A673 (cell line): Measurements from ENCODE around the gene RGS7.

ENCODE experiments used
- CTCF ChIP-seq: fragments of 300-800, 200-600 bp; sonication (generic); conservative IDR thresholded peaks from 2 replicates; pipeline ENCODE4 v1.5.1; 2017; ENCODE audit warnings: low read depth, mild to moderate bottlenecking, antibody characterized with exemption, low read length, moderate library complexity, mixed read lengths
- EZH2 ChIP-seq: fragments of 200-600 bp; sonication (generic); IDR thresholded peaks from 2 replicates; pipeline ENCODE4 v1.6.1; 2017; ENCODE audit warnings: borderline replicate concordance, low read depth, mild to moderate bottlenecking, mixed read lengths, antibody characterized with exemption, low read length; ENCODE audit not compliant: poor library complexity, severe bottlenecking

GRCh38 chr1:241101622-241102021 is 255.4 kb downstream of the RGS7 start:
- TF ChIP-seq CTCF = no peak
- TF ChIP-seq EZH2 = no peak
